HG03025 (cell line): Measurements from ENCODE around the gene RHEBL1.

Experiments
- ATAC-seq: cut with Tn5 transposase; IDR thresholded peaks from one replicate; pipeline ENCODE4 v1.9.1; 2021; ENCODE audit warnings: mild to moderate bottlenecking, moderate library complexity; ENCODE audit not compliant: unreplicated experiment, low FRiP score

The RHEBL1 gene

GRCh38 chr12:49038291-49038955, 31.4 kb downstream of the RHEBL1 start:
- ATAC-seq: no peak

GRCh38 chr12:49037947-49038237, 31.9 kb downstream of the RHEBL1 start:
- ATAC-seq: no peak

GRCh38 chr12:49037111-49037946, 32.5 kb downstream of the RHEBL1 start:
- no peak for ATAC-seq

GRCh38 chr12:49036029-49036428, 33.8 kb downstream of the RHEBL1 start:
- ATAC-seq: no peak

GRCh38 chr12:49034286-49034622, 35.5 kb downstream of the RHEBL1 start:
- no peak for ATAC-seq

GRCh38 chr12:49033611-49034285, 36.0 kb downstream of the RHEBL1 start:
- no peak for ATAC-seq

- ATAC-seq: no peak
Measured at GRCh38 chr12:49032679-49033447, 36.9 kb downstream of the RHEBL1 start.

DNA sequence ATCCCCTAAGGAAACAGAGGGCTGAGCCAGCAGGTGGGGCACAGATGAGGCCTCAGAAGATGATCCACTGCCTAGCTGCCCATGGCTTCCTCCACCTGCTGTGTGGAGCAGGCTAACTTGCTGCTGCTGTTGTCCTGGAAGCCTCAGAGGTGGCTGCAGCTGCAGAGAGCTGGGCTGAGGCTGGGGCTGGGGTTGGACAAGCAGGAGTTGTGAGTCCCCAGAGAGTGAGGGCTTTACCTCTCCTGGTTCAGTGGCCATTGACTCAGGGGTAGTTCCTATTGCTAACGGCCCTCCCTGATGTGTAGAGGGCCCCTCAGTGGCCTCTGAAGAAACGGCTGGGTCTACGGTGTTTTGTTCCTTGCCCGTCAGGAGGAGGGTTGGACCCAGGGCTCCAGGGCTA, 37.5 kb downstream of the RHEBL1 start:
- ATAC-seq: no peak

- no peak for ATAC-seq
Measured at GRCh38 chr12:49031573-49032161, 38.1 kb downstream of the RHEBL1 start.

DNA sequence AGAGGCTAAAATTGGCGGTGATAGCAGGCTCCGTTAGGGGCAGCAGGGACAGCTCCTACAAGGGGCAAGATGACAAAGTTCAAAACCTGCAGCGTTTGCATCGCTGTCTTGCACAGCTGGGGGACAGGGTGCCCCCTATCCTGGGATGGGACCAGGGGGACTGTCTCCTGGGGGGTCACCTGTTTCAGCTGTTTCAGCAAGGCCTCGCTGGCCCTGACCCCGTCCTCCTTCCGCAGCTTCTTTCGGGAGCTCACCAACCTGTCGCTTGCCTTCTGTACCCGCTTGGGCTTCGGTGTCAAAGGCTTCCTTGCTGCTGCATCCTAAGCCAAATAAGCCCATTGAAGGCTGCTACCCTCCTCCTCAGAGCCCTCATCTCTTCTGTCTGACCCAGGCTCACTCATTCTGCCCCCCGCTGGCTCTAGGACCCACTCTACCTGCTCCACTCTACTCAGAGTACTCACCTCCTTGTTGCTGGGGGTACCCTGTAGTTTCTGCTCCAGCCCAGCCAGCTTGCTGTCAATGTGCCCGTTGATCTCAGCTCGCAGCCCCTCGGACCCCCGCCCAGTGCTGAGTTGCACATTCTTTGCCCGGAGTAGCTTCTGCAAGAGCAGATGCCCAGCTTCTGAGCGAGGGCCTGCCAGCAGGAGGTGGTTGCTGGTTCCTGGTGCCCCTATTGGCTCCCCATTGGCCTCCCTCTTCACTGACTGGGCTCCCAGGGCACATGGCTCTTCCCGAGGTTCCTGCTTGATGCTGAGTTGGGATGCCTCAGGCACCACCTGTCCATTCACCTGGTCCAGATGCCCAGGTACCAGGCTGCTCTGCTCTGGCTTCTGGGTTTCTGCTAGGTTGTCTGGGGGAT, 38.8 kb downstream of the RHEBL1 start:
- ATAC-seq: no peak

GRCh38 chr12:49030119-49030518, 39.7 kb downstream of the RHEBL1 start:
- no peak for ATAC-seq

DNA sequence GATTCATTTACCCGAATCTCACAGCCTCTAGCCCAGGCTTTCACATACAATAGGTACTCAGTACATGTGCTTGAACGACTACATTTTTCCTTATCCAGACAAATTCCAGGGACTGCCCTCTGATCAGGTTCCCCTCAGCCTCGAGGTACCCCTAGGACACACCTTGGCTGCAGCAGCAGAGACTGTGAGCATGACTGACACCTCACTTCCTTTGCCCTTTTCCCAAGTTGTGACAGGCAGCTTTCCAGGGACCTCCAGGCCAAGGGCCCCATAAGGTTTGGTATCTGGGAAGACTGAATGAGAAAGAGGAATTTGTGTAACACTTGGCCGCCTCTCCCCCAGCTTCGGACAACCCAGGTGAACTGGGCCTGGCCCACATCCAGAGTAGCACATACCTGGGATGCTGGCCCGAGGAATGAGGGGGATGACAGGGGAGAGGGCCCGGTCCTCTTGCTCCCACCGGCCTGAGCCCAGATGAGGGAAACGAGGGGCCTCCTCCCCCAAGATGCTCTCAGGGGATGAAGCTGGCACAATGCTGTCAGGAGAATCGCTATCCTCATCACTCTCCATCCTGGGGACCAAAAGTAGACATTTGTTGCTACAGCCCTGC, 41.0 kb downstream of the RHEBL1 start:
- no peak for ATAC-seq

DNA sequence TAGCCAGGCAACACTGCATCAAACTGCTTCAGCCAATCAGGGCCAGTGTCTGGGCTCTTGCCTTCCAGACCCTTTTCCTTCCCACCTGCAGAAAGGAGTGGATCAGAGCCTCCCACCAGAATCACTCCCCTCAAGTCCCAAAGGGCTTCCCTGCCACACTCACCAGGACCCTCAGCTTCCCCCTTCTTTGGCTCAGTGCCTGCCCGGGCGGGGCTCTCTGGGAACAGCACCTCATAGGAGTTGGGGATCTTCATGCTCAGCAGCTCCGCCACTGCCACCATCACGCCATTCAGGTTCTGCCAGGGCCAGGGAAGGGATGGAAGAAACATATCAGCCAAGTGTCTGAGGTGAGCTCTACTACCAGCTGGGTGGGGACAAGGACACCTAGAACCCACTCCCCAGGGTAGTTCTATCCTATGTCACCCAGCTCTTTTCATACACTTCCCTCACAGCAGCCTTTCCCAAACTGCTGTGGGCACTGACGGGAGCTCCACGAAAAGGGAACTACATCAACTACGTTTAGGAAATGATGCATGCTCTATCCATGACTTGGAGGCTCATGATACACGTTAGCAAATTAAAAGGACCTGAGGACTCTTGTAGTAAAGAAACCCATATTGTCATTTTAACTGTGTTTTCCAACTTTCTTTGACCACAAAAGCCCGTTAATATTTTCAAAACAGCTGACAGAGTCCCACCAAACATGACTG, 41.8 kb downstream of the RHEBL1 start:
- ATAC-seq: no peak

- no peak for ATAC-seq
Measured at GRCh38 chr12:49026678-49027480, 42.9 kb downstream of the RHEBL1 start.

DNA sequence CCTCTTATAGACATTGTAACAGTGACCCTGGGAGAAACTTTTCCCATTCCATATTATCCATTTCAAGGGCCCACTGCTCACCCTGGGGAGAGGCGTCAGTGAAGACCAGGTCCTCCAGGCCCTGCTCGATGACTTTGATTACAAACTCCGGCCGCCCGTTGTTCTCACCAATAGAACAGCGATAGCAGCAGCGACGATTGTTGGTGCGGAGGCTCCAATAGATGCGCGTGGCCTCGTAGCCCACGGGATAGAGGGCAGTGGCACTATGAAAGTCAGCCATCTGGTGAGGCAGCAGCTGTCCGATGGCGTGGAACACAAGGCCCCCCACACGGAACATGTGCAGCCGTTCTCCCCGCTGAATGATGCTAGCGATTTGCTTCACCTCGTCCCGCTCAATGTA, 43.7 kb downstream of the RHEBL1 start:
- no peak for ATAC-seq

DNA sequence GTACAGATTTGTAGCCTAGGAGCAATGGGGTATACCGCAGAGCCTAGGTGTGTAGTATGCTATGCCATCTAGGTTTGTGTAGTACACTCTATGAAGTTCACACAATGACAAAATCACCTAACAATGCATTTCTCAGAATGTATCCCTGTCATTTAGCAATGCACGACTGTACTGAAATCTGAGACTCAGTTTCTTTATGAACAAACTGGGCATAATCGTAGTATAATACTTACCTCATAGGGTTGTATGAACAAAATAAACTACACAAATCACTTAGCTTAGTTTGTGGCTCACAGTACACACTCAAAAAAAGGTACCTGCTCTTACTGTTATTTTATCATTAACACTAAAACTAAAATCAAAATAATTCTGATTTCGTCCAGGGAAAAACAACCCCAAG, 44.3 kb downstream of the RHEBL1 start:
- no peak for ATAC-seq

DNA sequence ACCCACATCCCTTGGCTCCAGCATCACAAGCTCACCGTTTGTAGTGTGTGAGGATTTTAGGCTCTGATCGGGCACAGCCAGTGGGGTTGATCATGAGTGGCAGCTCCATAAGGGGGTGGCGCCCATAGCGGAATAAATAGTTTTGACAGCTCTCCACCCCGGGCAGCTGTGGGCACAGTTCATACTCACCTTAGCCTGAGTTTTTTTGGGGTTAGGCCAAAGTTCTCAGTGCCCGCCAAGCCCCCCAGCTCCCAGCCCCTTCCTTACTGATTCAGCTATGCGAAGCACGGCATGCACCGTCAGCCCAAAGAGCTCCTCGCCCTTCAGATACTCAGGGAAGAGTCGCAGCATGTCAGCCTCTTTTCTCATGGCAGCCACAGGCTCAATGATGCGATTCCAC, 45.2 kb downstream of the RHEBL1 start:
- no peak for ATAC-seq

GRCh38 chr12:49023812-49024211, 46.0 kb downstream of the RHEBL1 start:
- no peak for ATAC-seq
